Endothelial cell of umbilical vein (primary cell): ENCODE results near the gene FAM20A. TPM values are rescaled to one million over a fixed set of nuclear protein-coding genes. Genes with fewer than 3 reads are reported as not detected.

Source experiments
- BruUV-seq: library from RNA; stranded (reverse); fragments of 400-500 nt; replicated peaks from 2 replicates; lab custom pipeline; 2021; lab: Mats Ljungman, UMichigan
- CTCF ChIA-PET: fragments of 300-600, 350-600 bp; sonication (Branson Sonifier 250); formaldehyde crosslinking; loops from one replicate; lab custom pipeline; 2021; ENCODE audit warnings: antibody characterized with exemption, inconsistent platforms; lab: Charles Lee
- POLR2A ChIA-PET: fragments of 300-600, 350-600 bp; sonication (Branson Sonifier 250); formaldehyde crosslinking; loops from one replicate; lab custom pipeline; 2021; ENCODE audit warnings: antibody characterized with exemption, inconsistent platforms; lab: Charles Lee
- DNase-seq: peaks from one replicate; pipeline ENCODE4 v3.0.0-alpha.2; 2011; ENCODE audit warnings: low read depth, low spot score
- FAIRE-seq: peaks from 2 replicates; lab custom pipeline; 2011; peaks lifted over from hg19 to GRCh38; lab: Jason Lieb, UNC
- H2AFZ ChIP-seq: 2 replicates; pipeline ENCODE4 v1.6.0; 2012; ENCODE audit warnings: low read depth, low read length, control low read depth, inconsistent platforms
- H3K27ac ChIP-seq: 2 replicates; pipeline ENCODE4 v1.5.1; 2011; ENCODE audit warnings: low read depth, mild to moderate bottlenecking, control low read depth, low read length, moderate library complexity; ENCODE audit not compliant: insufficient read depth
- H3K27me3 ChIP-seq, 2 experiments: 2 replicates each; pipeline versions ENCODE4 v1.6.0 to v1.6.1; 2011; ENCODE audit warnings: low read length in 2 of 2, mixed read lengths in 1 of 2; ENCODE audit not compliant: control insufficient read depth in 2 of 2, insufficient read depth in 2 of 2
- H3K36me3 ChIP-seq, 2 experiments: 2 replicates in 1 of 2; 3 replicates in 1 of 2; pipeline ENCODE4 v1.5.1; 2011; ENCODE audit warnings: low read length in 2 of 2, mild to moderate bottlenecking in 1 of 2, moderate library complexity in 1 of 2; ENCODE audit not compliant: control insufficient read depth in 2 of 2, insufficient read depth in 2 of 2; ENCODE audit errors: extremely low read depth in 1 of 2
- H3K4me1 ChIP-seq: 3 replicates; pipeline ENCODE4 v1.5.1; 2011; ENCODE audit warnings: mild to moderate bottlenecking, low read length; ENCODE audit not compliant: control insufficient read depth, insufficient read depth; ENCODE audit errors: extremely low read depth
- H3K4me2 ChIP-seq: 2 replicates; pipeline ENCODE4 v1.6.1; 2011; ENCODE audit warnings: low read length, control low read depth, mixed read lengths; ENCODE audit not compliant: insufficient read depth
- H3K4me3 ChIP-seq, 3 experiments: fragments of 200-600 bp in 1 of 3; sonication (generic), shearing (Covaris generic) in 1 of 3; replicated peaks in 1 of 3; 2 replicates each; pipeline ENCODE4 v1.5.1; 2011 to 2016; ENCODE audit warnings: control low read depth in 3 of 3, low read length in 3 of 3, mild to moderate bottlenecking in 2 of 3, inconsistent platforms in 1 of 3, low read depth in 1 of 3, moderate library complexity in 1 of 3; ENCODE audit not compliant: insufficient read depth in 1 of 3
- H3K79me2 ChIP-seq: 2 replicates; pipeline ENCODE4 v1.6.0; 2012; ENCODE audit warnings: low read length, inconsistent platforms; ENCODE audit not compliant: control insufficient read depth, insufficient read depth
- H3K9ac ChIP-seq: replicated peaks from 2 replicates; pipeline ENCODE3; 2011; ENCODE audit warnings: low read length, control low read depth; ENCODE audit not compliant: insufficient read depth; ENCODE audit errors: extremely low read depth
- H3K9me1 ChIP-seq: replicated peaks from 3 replicates; pipeline ENCODE4 v1.6.0; 2011; ENCODE audit warnings: mild to moderate bottlenecking, low read length; ENCODE audit not compliant: control insufficient read depth, insufficient read depth; ENCODE audit errors: extremely low read depth
- H3K9me3 ChIP-seq: replicated peaks from 2 replicates; pipeline ENCODE4 v1.5.1; 2012; ENCODE audit warnings: low read length, inconsistent platforms; ENCODE audit not compliant: control insufficient read depth, insufficient read depth
- H4K20me1 ChIP-seq: replicated peaks from 2 replicates; pipeline ENCODE3; 2011; ENCODE audit warnings: mild to moderate bottlenecking, low read length; ENCODE audit not compliant: control insufficient read depth, insufficient read depth; ENCODE audit errors: extremely low read depth
- EZH2 ChIP-seq: IDR thresholded peaks from 2 replicates; pipeline ENCODE4 v1.6.1; 2012; ENCODE audit warnings: borderline replicate concordance, low read depth, mild to moderate bottlenecking, moderate library complexity, low read length, inconsistent platforms; ENCODE audit not compliant: severe bottlenecking
- FOS ChIP-seq: IDR thresholded peaks from 2 replicates; pipeline ENCODE4 v1.6.1; 2011; ENCODE audit warnings: mild to moderate bottlenecking, low read length, moderate library complexity, borderline replicate concordance; ENCODE audit not compliant: insufficient read depth
- GATA2 ChIP-seq: IDR thresholded peaks from 2 replicates; pipeline ENCODE4 v1.7.0; 2011; ENCODE audit warnings: low read depth, mild to moderate bottlenecking, moderate library complexity, mixed read lengths, low read length; ENCODE audit not compliant: insufficient read length, insufficient read depth
- JUN ChIP-seq: IDR thresholded peaks from 2 replicates; pipeline ENCODE4 v1.6.1; 2011; ENCODE audit warnings: borderline replicate concordance, low read depth; ENCODE audit not compliant: insufficient read length, insufficient read depth
- MYC ChIP-seq: IDR thresholded peaks from one replicate; pipeline ENCODE4 v1.6.1; 2011; ENCODE audit warnings: mild to moderate bottlenecking, low read depth, low read length
- POLR2A ChIP-seq: IDR thresholded peaks from 2 replicates; pipeline ENCODE4 v1.6.1; 2012; ENCODE audit warnings: low read depth, mild to moderate bottlenecking, control low read depth, low read length
- POLR2AphosphoS5 ChIP-seq: IDR thresholded peaks from 2 replicates; pipeline ENCODE4 v1.6.1; 2012; ENCODE audit warnings: low read depth, mild to moderate bottlenecking, control low read depth, low read length, moderate library complexity; ENCODE audit not compliant: insufficient read depth
- dilution Hi-C: fragments of 300-500 bp; cut with MboI; formaldehyde crosslinking; loops from one replicate; pipeline ENCODE4 v1.15.0; 2019; ENCODE audit warnings: low sequenced_read_pairs; ENCODE audit not compliant: extremely low pct_ligation_motif_present
- intact Hi-C: fragments of 100-400 bp; cut with micrococcal nuclease; formaldehyde crosslinking; loops from one replicate; pipeline ENCODE4 v1.10.0; 2022
- polyA plus RNA-seq, 4 experiments: library from polyadenylated mRNA; depleted of rRNA in 3 of 4; stranded (reverse) in 3 of 4; unstranded in 1 of 4; fragments of >200 nt; gene quantifications; 2 replicates each; pipeline versions ENCODE4 v1.2.1 to v1.2.3, GENCODE V29; 2011 to 2012; ENCODE audit warnings: missing spikeins in 1 of 4
- total RNA-seq: library from RNA; stranded (reverse); gene quantifications from 2 replicates; pipeline ENCODE4 v1.2.3, GENCODE V29; 2021
- TF ChIP-seq, protein P1 (sequence below), 2 donors: IDR thresholded peaks; 1 replicate in 1 of 2; 2 replicates in 1 of 2; pipeline ENCODE4 v1.5.1; 2011; ENCODE audit warnings: low read length in 2 of 2, mild to moderate bottlenecking in 2 of 2, moderate library complexity in 2 of 2, control low read depth in 1 of 2, inconsistent platforms in 1 of 2, low read depth in 1 of 2; ENCODE audit not compliant: insufficient read depth in 1 of 2; ENCODE audit errors: extremely low read depth in 1 of 2
- TF ChIP-seq, protein P2 (sequence below): IDR thresholded peaks from 2 replicates; pipeline ENCODE4 v1.6.1; 2011; ENCODE audit not compliant: insufficient read depth, insufficient read length

FAM20A gene
- total and polyA plus RNA-seq, 2 donors (not counting 3 experiments of a cell fraction or from before 2014, with no cell fraction given), result not detected

- no peak for TF ChIP-seq POLR2AphosphoS5
- no peak for TF ChIP-seq MYC
- no peak for TF ChIP-seq EZH2
- TF ChIP-seq JUN, result no peak
- no peak for TF ChIP-seq FOS
- BruUV-seq, result no TSS peak
These were observed 31.8 kb downstream of the FAM20A start for GRCh38 chr17:68569346-68569745.

DNA sequence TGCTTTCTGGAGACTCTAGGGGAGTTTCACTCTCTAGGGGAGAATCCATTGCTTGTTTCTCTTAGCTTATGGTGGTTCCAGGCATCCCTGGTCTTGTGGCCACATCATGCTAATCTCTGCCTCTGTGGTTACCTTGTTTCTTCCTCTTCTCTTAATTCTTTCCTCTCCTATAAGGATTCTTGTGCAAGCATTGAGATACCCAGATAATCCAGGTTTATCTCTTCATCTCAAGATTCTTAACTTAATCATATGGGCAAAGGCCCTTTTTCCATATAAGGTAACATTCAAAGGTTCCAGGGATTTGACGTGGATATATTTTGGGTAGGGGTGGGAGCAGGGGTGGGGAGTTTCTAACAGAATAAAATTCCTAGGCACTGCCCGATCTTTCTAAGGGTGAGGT lies 32.6 kb downstream of the FAM20A start:
- Histone ChIP-seq H4K20me1 (no peaks in the 10 kb centered on the region), H3K27me3 (peaks cover 4 to 7% of the 10 kb centered on the region in 2 experiments), H3K9ac (no peak overlapping the region), H2AFZ (no peak overlapping the region), H3K4me3 (no peak overlapping the region), H3K79me2 (no peaks in the 10 kb centered on the region), H3K9me1 (no peaks in the 10 kb centered on the region), H3K4me2 (no peak overlapping the region), H3K27ac (no peak overlapping the region), H3K36me3 (no peaks in the 10 kb centered on the region), H3K9me3 (no peaks in the 10 kb centered on the region), H3K4me1 (no peaks in the 10 kb centered on the region)
- CTCF ChIA-PET, result interaction anchor here (0.8 kb wide), 2 partner anchors 31 to 34 kb away, joined by 3 to 4 read pairs; no protein-coding TSS in a partner anchor
- DNase-seq (no peak), FAIRE-seq (no peak)
- BruUV-seq, result no TSS peak
- TF ChIP-seq POLR2A (no peak), MYC (no peak), GATA2 (no peak), EZH2 (no peak), POLR2AphosphoS5 (no peak), FOS (no peak), JUN (no peak)
- TF ChIP-seq, protein P1, sequence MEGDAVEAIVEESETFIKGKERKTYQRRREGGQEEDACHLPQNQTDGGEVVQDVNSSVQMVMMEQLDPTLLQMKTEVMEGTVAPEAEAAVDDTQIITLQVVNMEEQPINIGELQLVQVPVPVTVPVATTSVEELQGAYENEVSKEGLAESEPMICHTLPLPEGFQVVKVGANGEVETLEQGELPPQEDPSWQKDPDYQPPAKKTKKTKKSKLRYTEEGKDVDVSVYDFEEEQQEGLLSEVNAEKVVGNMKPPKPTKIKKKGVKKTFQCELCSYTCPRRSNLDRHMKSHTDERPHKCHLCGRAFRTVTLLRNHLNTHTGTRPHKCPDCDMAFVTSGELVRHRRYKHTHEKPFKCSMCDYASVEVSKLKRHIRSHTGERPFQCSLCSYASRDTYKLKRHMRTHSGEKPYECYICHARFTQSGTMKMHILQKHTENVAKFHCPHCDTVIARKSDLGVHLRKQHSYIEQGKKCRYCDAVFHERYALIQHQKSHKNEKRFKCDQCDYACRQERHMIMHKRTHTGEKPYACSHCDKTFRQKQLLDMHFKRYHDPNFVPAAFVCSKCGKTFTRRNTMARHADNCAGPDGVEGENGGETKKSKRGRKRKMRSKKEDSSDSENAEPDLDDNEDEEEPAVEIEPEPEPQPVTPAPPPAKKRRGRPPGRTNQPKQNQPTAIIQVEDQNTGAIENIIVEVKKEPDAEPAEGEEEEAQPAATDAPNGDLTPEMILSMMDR (IDR thresholded peaks at IDR 0.05; ENCODE audit: extremely low read depth in 1 of 2, insufficient read depth in 1 of 2, low read depth in 1 of 2, low read length in 2 of 2), result no peak
- TF ChIP-seq, protein P2, sequence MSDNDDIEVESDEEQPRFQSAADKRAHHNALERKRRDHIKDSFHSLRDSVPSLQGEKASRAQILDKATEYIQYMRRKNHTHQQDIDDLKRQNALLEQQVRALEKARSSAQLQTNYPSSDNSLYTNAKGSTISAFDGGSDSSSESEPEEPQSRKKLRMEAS, result no peak
- dilution Hi-C loops, result no loop called here
- intact Hi-C loops, result no loop called here
- POLR2A ChIA-PET, result no interaction called here

More at GRCh38 chr17:68569346-68569745, 31.8 kb downstream of the FAM20A start:
- Histone ChIP-seq H3K9me3 (no peaks in the 10 kb centered on the region), H3K4me2 (no peak overlapping the region), H3K9me1 (no peaks in the 10 kb centered on the region), H2AFZ (no peak overlapping the region), H3K9ac (no peak overlapping the region), H3K36me3 (no peaks in the 10 kb centered on the region), H3K79me2 (no peaks in the 10 kb centered on the region), H3K27ac (no peak overlapping the region), H3K27me3 (peaks cover 2 to 7% of the 10 kb centered on the region in 2 experiments), H4K20me1 (no peaks in the 10 kb centered on the region), H3K4me1 (no peaks in the 10 kb centered on the region), H3K4me3 (no peak overlapping the region)
- intact Hi-C loops (no loop called here), dilution Hi-C loops (no loop called here)
- FAIRE-seq (no peak), DNase-seq (no peak)
- ChIA-PET POLR2A (no interaction called here), CTCF (interaction anchor here (0.8 kb wide), 1 partner anchor 35 kb away, joined by 3 read pairs; no protein-coding TSS in a partner anchor)
